GM19463 (cell line): ENCODE results near the gene KLF6.

Experiments used
- ATAC-seq: cut with Tn5 transposase; IDR thresholded peaks from one replicate; pipeline ENCODE4 v1.9.1; 2021; ENCODE audit warnings: mild to moderate bottlenecking, moderate library complexity; ENCODE audit not compliant: unreplicated experiment

Gene KLF6

GRCh38 chr10:3790272-3790671, 5.3 kb upstream of the KLF6 start:
- ATAC-seq = no peak

DNA sequence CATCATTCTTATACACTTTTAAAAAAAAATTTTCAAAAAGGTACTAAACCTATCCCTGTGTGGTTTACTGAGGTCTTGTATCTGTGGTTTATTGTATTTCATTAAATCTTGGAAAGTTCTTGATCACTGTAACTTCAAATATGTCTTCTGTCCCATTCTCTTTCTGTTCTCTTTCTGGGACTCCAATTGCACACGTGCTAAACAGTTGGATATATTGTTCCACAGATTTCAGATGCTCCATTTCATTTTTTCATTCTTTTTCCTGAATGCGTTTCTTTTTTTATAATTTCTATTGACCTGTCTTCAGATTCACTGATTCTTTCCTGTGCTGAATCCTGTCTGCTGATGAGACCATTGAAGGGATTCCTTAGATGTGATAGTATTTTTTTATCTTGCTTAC, 4.6 kb upstream of the KLF6 start:
- ATAC-seq = no peak

- ATAC-seq = no peak
Measured at GRCh38 chr10:3787816-3788215, 2.8 kb upstream of the KLF6 start.

GRCh38 chr10:3787016-3787400, 2.0 kb upstream of the KLF6 start:
- no peak for ATAC-seq

DNA sequence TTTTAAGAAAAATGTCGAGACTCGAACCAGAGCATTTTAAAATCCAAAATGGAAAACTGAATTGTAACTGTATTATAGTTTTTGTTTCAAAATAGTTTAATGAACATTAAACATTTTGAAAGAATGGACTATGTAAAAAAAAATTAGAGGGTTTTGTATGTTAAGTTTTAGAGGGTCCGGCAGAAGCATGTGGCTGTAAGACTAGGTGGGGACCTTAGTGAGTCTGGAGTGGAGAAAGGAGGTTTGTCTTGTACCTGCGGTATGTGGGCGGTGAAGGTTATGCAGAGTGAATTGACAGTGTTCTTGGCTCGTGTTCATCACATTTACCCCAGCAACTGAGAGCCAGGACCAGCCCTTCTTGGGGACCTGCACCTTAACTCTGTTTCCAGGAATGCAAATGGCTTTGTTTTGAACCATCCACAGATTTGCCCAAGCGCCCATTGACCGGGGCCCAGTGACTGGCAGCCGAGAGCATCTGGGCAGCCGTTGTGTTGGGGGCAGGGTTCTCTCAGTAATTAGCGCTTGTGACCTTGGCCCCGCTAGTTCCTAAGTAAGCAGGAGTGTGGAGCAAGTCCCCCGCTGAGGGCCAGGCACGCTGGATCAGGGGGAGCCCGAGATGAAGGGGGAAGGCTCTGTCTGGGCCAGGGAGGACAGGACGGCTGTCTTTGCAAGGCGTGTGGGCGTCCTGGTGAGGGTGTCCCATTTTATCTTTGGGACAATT, 1.4 kb upstream of the KLF6 start:
- ATAC-seq = no peak

DNA sequence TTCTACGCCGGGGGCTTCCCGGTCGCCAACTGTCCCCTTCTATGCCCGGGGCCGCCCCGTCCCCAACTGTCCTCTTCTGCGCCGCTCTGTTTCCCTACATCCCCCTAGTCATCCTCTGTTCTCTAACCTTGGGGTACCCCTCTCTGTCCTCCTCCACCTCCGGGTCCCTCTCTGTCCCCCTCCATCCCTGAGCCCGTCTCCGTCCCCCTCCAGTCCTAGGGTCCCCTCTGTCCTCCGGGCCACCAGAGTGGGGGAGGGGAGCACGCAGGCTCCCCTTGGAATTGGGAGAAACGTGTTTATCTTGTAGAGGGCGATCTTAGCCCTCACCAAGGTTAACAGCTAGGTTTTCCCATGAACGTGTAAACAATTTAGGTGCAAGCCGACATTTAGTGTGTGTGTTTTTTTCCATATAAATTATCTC, 852 bp upstream of the KLF6 start:
- ATAC-seq = no peak

DNA sequence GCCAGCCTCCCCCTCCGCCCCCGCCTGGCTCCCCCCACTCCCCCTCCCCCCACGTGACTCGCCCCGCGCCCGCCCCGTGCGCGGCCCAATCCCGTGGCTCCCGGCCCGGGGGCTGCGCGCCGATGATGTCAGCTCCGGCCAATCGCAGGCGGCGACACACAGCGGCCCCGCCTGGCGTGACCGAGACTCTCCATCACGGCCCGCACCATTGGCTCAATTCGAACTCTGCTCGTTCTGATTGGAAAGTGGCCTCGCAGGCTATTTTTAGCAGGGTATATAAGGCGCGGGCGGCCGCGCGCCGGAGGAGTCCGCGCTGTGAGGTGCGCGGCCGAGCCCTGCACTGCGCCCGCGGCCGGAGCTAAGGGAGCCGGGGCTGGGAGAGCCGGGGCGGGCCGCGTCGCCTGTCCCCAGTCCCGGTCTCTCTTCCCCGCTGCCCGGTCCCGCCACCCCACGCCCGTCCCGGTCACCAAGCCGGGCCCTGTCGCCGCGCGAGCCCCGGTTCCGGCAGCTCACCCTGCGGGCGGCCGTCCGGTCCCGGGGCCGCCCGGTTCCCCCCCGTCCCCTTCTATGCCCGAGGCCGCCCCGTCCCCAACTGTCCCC, 342 bp upstream of the KLF6 start:
- ATAC-seq = peak; percentile 71

DNA sequence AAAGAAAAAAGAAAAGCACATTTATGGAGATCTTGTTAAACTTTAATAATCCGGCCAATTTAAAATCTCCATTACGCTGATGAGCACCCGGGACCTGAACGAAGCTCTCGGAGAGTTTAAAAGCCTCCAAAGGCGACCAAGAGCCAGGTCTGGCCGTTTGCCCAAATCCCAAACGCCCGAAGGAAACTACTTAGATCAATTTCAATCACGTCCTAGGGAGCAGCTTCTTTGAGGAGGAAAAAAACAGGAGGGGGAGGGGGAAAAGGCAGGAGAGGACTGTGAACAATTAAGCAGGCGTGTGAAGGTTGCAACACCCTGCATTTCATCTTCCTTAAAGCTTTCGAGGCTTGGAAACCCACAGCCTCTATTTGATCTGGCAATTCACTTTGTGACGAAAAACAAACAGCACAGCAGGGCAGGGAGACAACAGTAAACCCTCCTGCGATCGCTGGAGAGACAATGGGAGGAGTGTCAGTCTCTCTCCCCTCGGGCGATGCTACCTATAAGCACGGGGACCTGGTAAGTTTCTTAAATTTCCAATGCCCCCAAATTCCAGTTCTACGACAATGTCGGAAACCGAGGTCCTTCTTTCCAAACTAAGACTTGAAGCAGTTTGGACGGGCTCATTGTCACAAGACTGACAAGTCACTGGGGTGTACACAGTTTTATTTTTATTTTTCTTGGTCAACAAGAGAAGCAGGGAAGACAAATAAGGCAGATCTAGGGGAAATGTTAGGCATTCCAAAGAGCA, 1.2 kb downstream of the KLF6 start:
- no peak for ATAC-seq

GRCh38 chr10:3783316-3783681, 1.7 kb downstream of the KLF6 start:
- ATAC-seq = peak; percentile 26

DNA sequence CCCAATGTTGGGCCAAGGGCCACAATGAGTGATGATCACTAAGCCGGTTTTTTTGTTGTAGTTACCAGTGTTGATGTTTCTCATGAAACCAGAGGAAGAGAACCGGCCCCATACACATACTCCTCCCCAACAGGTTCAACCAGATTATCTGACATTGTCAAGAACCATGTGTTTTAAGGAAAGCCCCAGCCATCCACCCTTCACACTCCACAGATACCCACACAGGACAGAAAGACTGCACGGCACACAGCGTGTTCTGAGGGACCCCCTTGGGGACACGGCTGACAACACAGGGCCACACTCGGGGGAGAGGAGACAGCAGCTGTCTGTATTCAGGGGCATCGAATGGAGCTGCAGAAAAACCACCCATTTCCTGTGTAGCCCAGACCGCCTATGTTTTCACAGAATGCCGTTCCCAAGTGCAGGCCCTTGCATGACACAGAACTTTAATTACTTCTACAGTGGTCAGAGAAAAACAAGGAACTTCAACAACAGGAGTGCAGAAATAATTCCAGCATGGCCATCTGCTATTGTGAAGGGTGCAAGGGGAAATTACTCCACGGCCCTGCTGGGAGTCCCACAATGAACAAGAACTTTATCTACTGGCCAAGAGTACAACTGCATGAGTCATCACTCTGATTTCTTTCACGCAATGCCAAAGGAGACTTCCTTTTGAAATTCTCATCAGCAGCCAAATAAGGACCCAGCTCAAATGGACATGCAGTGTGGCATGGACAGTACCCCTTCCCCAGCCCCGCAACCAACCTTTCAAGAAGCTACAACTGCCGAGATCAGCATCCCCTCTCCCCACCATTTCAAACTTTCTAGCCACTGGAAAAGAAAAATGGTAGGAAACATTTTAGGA, 2.3 kb downstream of the KLF6 start:
- peak; percentile 15 for ATAC-seq

DNA sequence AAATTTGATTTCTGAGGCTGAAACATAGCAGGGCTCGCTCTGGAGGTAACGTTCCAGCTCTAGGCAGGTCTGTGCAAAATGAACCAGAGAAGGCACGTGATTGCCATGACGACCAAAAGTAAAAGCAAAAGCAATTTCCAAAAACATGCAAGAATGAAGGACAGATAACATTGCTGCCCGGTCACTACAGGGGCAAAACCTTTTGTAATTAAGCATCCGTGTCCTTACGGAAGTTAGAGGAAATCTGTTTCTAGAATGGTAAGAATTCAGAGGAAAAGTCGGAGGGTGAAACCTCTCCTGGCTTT, 2.9 kb downstream of the KLF6 start:
- ATAC-seq = no peak

DNA sequence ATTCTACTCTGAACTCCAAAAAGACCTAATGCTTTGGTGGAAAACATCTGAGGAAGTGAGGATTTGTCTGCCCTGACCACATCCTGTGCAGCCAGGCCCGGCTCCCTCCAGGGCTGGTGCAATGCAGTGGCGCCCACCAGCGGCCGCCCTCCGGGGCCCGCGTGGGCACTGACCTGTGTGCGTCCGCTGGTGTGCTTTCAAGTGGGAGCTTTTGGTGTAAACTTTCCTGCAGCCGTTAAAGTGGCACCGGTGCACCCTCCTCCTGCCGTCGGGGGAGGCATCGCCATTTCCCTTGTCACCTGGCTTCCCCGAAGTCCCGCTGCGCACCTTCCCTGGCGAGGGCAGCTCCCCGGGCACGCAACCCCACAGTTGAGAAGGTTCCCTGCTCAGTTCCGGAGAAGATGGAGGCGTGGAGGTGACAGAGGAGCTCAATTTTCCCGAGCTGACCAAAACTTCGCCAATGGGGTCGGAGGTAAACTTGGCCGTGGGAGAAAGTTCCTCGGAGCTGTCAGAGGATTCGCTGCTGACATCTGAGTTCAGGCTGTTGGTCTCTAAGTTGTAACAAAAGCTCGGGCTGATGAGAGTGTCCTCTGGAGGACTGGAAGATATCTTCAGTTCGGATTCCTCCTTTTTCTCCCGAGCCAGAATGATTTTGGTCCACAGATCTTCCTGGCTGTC, 3.4 kb downstream of the KLF6 start:
- no peak for ATAC-seq

GRCh38 chr10:3780771-3781467, 4.1 kb downstream of the KLF6 start:
- no peak for ATAC-seq

- no peak for ATAC-seq
Measured at GRCh38 chr10:3780021-3780770, 4.8 kb downstream of the KLF6 start.

GRCh38 chr10:3779158-3779741, 5.8 kb downstream of the KLF6 start:
- no peak for ATAC-seq

- ATAC-seq = no peak
Measured at GRCh38 chr10:3778692-3779157, 6.3 kb downstream of the KLF6 start.

- no peak for ATAC-seq
Measured at GRCh38 chr10:3777981-3778691, 6.9 kb downstream of the KLF6 start.

- ATAC-seq = no peak
Measured at GRCh38 chr10:3776796-3777571, 8.0 kb downstream of the KLF6 start.
